GM23338 (cell line): ENCODE data around the gene PORCN. TPM values are rescaled to one million over a fixed set of nuclear protein-coding genes. Genes with fewer than 3 reads are reported as not detected.

ENCODE experiments used
- ATAC-seq: fragments of 200-7000 bp; cut with Tn5 transposase; 3 replicates; pipeline ENCODE4 v1.9.1; 2020
- DNase-seq: peaks from one replicate; pipeline ENCODE4 v3.0.0-alpha.2; 2015; ENCODE audit warnings: low spot score
- H2AFZ ChIP-seq: fragments of 200-600 bp; sonication (generic); 2 replicates; pipeline ENCODE4 v1.8.0; 2016; ENCODE audit warnings: antibody characterized with exemption, mild to moderate bottlenecking, moderate library complexity
- H3F3A ChIP-seq: fragments of 200-600 bp; sonication (generic); replicated peaks from 2 replicates; pipeline ENCODE4 v1.8.0; 2017; ENCODE audit warnings: antibody characterized with exemption, mixed run types, low read depth
- H3K27ac ChIP-seq: fragments of 200-600 bp; sonication (generic); 2 replicates; pipeline ENCODE4 v1.6.1; 2016; ENCODE audit warnings: low read depth
- H3K27me3 ChIP-seq: fragments of 200-600 bp; sonication (generic); 2 replicates; pipeline ENCODE4 v1.8.0; 2016; ENCODE audit warnings: mild to moderate bottlenecking, mixed run types, moderate library complexity; ENCODE audit not compliant: insufficient read depth
- H3K36me3 ChIP-seq: fragments of 200-600 bp; sonication (generic); 2 replicates; pipeline ENCODE4 v1.8.0; 2016; ENCODE audit warnings: mild to moderate bottlenecking; ENCODE audit not compliant: insufficient read depth
- H3K4me1 ChIP-seq: fragments of 200-600 bp; sonication (generic); 2 replicates; pipeline ENCODE4 v1.8.0; 2016; ENCODE audit warnings: mild to moderate bottlenecking, moderate library complexity; ENCODE audit not compliant: insufficient read depth
- H3K4me2 ChIP-seq: fragments of 200-600 bp; sonication (generic); 2 replicates; pipeline ENCODE4 v1.7.1; 2017; ENCODE audit warnings: mixed run types
- H3K4me3 ChIP-seq: fragments of 200-600 bp; sonication (generic); 2 replicates; pipeline ENCODE4 v1.6.1; 2016; ENCODE audit warnings: mixed run types
- H3K79me2 ChIP-seq: fragments of 200-600 bp; sonication (generic); replicated peaks from 2 replicates; pipeline ENCODE4 v1.8.0; 2017; ENCODE audit warnings: mild to moderate bottlenecking; ENCODE audit not compliant: insufficient read depth
- H3K9me2 ChIP-seq: fragments of 200-600 bp; sonication (generic); 2 replicates; pipeline ENCODE4 v1.8.0; 2017; ENCODE audit not compliant: insufficient read depth
- H4K20me1 ChIP-seq: fragments of 200-600 bp; sonication (generic); replicated peaks from 2 replicates; pipeline ENCODE4 v1.8.0; 2017; ENCODE audit warnings: mild to moderate bottlenecking; ENCODE audit not compliant: insufficient read depth
- H3K27ac Mint-ChIP-seq: 2 replicates; pipeline ENCODE4 v1.8.0; 2020; ENCODE audit warnings: inconsistent platforms, mild to moderate bottlenecking, moderate library complexity, mixed read lengths
- H3K27me3 Mint-ChIP-seq: 3 replicates; pipeline ENCODE4 v1.8.0; 2022; ENCODE audit warnings: low read depth, mild to moderate bottlenecking, moderate library complexity, mixed read lengths, inconsistent platforms; ENCODE audit not compliant: insufficient read depth, poor library complexity
- H3K36me3 Mint-ChIP-seq: 3 replicates; pipeline ENCODE4 v1.8.0; 2021; ENCODE audit warnings: low read depth, mild to moderate bottlenecking, inconsistent platforms, moderate library complexity, mixed read lengths
- H3K4me1 Mint-ChIP-seq: 3 replicates; pipeline ENCODE4 v1.8.0; 2020; ENCODE audit warnings: mild to moderate bottlenecking, inconsistent platforms, mixed read lengths
- H3K4me3 Mint-ChIP-seq: 3 replicates; pipeline ENCODE4 v1.8.0; 2021; ENCODE audit warnings: moderate library complexity, mild to moderate bottlenecking, inconsistent platforms, mixed read lengths
- H3K9me3 Mint-ChIP-seq: 3 replicates; pipeline ENCODE4 v1.8.0; 2020; ENCODE audit warnings: moderate library complexity, mild to moderate bottlenecking, inconsistent platforms, mixed read lengths
- CREB1 ChIP-seq: fragments of 250-450 bp; sonication (Bioruptor Pico); IDR thresholded peaks from 2 replicates; pipeline ENCODE4 v1.5.0; 2020; ENCODE audit warnings: low read depth, mild to moderate bottlenecking, moderate library complexity
- EZH2phosphoT487 ChIP-seq: fragments of 200-600 bp; sonication (generic); IDR thresholded peaks from one replicate; pipeline ENCODE4 v1.8.1; 2018; ENCODE audit warnings: antibody characterized with exemption; ENCODE audit not compliant: unreplicated experiment
- NANOG ChIP-seq: IDR thresholded peaks from 2 replicates; pipeline ENCODE4 v1.6.1; 2016; ENCODE audit warnings: antibody characterized with exemption, borderline replicate concordance
- POLR2AphosphoS5 ChIP-seq: IDR thresholded peaks from 2 replicates; pipeline ENCODE4 v1.6.1; 2016; ENCODE audit warnings: antibody characterized with exemption, low read depth
- STAT1 ChIP-seq: IDR thresholded peaks from one replicate; pipeline ENCODE4 v1.6.1; 2016; ENCODE audit warnings: antibody characterized with exemption; ENCODE audit not compliant: unreplicated experiment
- ZNF114 ChIP-seq: fragments of 250-450 bp; sonication (Bioruptor Pico); IDR thresholded peaks from 2 replicates; pipeline ENCODE4 v1.5.0; 2020; ENCODE audit warnings: mild to moderate bottlenecking, moderate library complexity
- ZNF331 ChIP-seq: fragments of 250-450 bp; sonication (Bioruptor Pico); IDR thresholded peaks from 2 replicates; pipeline ENCODE4 v1.5.0; 2020; ENCODE audit warnings: low read depth, mild to moderate bottlenecking, moderate library complexity
- polyA plus RNA-seq: library from polyadenylated mRNA; unstranded; fragments of >200 nt; fragmentation: Nextera tagmentation; extraction: Ambion mirVana; gene quantifications from 2 replicates; pipeline ENCODE4 v1.2.1, GENCODE V29; 2016
- total RNA-seq: library from RNA; depleted of rRNA; stranded (reverse); fragments of >200 nt; shearing (Covaris generic); gene quantifications from 2 replicates; pipeline ENCODE4 v1.2.3, GENCODE V29; 2014
- TF ChIP-seq, protein P1 (sequence below): IDR thresholded peaks from 2 replicates; pipeline ENCODE4 v1.6.1; 2016; ENCODE audit warnings: antibody characterized with exemption
- TF ChIP-seq, protein P2 (sequence below): fragments of 250-450 bp; sonication (Bioruptor Pico); IDR thresholded peaks from 2 replicates; pipeline ENCODE4 v1.5.0; 2020; ENCODE audit warnings: mild to moderate bottlenecking, moderate library complexity
- TF ChIP-seq, protein P3 (sequence below): IDR thresholded peaks from one replicate; pipeline ENCODE4 v1.6.1; 2018; ENCODE audit warnings: antibody characterized with exemption; ENCODE audit not compliant: unreplicated experiment
- TF ChIP-seq, protein P4 (sequence below), 2 experiments: fragments of 200-600 bp in 1 of 2; sonication (generic) in 1 of 2; conservative IDR thresholded peaks; 2 replicates each; pipeline versions ENCODE4 v1.5.1 to v1.6.1; 2016 to 2017; ENCODE audit warnings: antibody characterized with exemption in 2 of 2, low read depth in 2 of 2, mild to moderate bottlenecking in 2 of 2, moderate library complexity in 1 of 2

The PORCN gene
- total and polyA plus RNA-seq, 2 experiments from 2014 or later, result 19.4 to 28.5 TPM

DNA sequence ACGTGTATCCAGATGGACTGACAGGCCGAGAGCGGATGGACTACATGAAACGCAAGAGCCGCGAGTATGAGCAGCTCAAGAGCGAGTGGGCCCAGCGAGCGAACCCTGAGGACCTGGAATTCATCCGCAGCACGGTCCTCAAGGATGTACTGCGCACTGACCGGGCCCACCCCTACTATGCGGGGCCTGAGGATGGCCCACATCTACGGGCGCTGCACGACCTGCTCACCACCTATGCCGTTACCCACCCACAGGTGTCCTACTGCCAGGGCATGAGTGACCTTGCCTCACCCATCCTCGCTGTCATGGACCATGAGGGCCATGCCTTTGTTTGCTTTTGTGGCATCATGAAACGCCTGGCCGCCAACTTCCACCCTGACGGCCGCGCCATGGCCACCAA is 50.8 kb downstream of the PORCN start:
- Histone ChIP-seq H3K36me3 (no peaks in the 10 kb centered on the region), H3K4me1 (no peaks in the 10 kb centered on the region), H3K4me3 (no peak overlapping the region), H3F3A (no peaks in the 10 kb centered on the region), H3K79me2 (no peaks in the 10 kb centered on the region), H2AFZ (no peak overlapping the region), H3K27ac (no peak overlapping the region), H3K9me2 (no peaks in the 10 kb centered on the region), H3K4me2 (no peak overlapping the region), H3K27me3 (no peaks in the 10 kb centered on the region), H4K20me1 (no peaks in the 10 kb centered on the region)
- Mint-ChIP-seq H3K4me3 (no peak overlapping the region), H3K27me3 (no peaks in the 10 kb centered on the region), H3K36me3 (peaks cover 12% of the 10 kb centered on the region; the same call in 2 of the 3 replicates), H3K9me3 (no peaks in the 10 kb centered on the region), H3K27ac (no peak overlapping the region), H3K4me1 (peaks cover 3% of the 10 kb centered on the region; the same call in 1 of the 3 replicates)
- TF ChIP-seq, protein P1, sequence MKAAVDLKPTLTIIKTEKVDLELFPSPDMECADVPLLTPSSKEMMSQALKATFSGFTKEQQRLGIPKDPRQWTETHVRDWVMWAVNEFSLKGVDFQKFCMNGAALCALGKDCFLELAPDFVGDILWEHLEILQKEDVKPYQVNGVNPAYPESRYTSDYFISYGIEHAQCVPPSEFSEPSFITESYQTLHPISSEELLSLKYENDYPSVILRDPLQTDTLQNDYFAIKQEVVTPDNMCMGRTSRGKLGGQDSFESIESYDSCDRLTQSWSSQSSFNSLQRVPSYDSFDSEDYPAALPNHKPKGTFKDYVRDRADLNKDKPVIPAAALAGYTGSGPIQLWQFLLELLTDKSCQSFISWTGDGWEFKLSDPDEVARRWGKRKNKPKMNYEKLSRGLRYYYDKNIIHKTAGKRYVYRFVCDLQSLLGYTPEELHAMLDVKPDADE, result no peak
- TF ChIP-seq, protein P2, sequence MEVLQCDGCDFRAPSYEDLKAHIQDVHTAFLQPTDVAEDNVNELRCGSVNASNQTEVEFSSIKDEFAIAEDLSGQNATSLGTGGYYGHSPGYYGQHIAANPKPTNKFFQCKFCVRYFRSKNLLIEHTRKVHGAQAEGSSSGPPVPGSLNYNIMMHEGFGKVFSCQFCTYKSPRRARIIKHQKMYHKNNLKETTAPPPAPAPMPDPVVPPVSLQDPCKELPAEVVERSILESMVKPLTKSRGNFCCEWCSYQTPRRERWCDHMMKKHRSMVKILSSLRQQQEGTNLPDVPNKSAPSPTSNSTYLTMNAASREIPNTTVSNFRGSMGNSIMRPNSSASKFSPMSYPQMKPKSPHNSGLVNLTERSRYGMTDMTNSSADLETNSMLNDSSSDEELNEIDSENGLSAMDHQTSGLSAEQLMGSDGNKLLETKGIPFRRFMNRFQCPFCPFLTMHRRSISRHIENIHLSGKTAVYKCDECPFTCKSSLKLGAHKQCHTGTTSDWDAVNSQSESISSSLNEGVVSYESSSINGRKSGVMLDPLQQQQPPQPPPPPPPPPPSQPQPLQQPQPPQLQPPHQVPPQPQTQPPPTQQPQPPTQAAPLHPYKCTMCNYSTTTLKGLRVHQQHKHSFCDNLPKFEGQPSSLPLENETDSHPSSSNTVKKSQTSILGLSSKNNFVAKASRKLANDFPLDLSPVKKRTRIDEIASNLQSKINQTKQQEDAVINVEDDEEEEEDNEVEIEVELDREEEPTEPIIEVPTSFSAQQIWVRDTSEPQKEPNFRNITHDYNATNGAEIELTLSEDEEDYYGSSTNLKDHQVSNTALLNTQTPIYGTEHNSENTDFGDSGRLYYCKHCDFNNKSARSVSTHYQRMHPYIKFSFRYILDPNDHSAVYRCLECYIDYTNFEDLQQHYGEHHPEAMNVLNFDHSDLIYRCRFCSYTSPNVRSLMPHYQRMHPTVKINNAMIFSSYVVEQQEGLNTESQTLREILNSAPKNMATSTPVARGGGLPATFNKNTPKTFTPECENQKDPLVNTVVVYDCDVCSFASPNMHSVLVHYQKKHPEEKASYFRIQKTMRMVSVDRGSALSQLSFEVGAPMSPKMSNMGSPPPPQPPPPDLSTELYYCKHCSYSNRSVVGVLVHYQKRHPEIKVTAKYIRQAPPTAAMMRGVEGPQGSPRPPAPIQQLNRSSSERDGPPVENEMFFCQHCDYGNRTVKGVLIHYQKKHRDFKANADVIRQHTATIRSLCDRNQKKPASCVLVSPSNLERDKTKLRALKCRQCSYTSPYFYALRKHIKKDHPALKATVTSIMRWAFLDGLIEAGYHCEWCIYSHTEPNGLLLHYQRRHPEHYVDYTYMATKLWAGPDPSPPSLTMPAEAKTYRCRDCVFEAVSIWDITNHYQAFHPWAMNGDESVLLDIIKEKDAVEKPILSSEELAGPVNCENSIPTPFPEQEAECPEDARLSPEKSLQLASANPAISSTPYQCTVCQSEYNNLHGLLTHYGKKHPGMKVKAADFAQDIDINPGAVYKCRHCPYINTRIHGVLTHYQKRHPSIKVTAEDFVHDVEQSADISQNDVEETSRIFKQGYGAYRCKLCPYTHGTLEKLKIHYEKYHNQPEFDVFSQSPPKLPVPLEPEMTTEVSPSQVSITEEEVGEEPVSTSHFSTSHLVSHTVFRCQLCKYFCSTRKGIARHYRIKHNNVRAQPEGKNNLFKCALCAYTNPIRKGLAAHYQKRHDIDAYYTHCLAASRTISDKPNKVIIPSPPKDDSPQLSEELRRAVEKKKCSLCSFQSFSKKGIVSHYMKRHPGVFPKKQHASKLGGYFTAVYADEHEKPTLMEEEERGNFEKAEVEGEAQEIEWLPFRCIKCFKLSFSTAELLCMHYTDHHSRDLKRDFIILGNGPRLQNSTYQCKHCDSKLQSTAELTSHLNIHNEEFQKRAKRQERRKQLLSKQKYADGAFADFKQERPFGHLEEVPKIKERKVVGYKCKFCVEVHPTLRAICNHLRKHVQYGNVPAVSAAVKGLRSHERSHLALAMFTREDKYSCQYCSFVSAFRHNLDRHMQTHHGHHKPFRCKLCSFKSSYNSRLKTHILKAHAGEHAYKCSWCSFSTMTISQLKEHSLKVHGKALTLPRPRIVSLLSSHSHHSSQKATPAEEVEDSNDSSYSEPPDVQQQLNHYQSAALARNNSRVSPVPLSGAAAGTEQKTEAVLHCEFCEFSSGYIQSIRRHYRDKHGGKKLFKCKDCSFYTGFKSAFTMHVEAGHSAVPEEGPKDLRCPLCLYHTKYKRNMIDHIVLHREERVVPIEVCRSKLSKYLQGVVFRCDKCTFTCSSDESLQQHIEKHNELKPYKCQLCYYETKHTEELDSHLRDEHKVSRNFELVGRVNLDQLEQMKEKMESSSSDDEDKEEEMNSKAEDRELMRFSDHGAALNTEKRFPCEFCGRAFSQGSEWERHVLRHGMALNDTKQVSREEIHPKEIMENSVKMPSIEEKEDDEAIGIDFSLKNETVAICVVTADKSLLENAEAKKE, result no peak
- TF ChIP-seq NANOG (no peak), STAT1 (no peak), EZH2phosphoT487 (no peak), ZNF331 (CRISPR knock-in tag) (no peak), POLR2AphosphoS5 (no peak), CREB1 (CRISPR knock-in tag) (no peak), ZNF114 (no peak)
- TF ChIP-seq, protein P3, sequence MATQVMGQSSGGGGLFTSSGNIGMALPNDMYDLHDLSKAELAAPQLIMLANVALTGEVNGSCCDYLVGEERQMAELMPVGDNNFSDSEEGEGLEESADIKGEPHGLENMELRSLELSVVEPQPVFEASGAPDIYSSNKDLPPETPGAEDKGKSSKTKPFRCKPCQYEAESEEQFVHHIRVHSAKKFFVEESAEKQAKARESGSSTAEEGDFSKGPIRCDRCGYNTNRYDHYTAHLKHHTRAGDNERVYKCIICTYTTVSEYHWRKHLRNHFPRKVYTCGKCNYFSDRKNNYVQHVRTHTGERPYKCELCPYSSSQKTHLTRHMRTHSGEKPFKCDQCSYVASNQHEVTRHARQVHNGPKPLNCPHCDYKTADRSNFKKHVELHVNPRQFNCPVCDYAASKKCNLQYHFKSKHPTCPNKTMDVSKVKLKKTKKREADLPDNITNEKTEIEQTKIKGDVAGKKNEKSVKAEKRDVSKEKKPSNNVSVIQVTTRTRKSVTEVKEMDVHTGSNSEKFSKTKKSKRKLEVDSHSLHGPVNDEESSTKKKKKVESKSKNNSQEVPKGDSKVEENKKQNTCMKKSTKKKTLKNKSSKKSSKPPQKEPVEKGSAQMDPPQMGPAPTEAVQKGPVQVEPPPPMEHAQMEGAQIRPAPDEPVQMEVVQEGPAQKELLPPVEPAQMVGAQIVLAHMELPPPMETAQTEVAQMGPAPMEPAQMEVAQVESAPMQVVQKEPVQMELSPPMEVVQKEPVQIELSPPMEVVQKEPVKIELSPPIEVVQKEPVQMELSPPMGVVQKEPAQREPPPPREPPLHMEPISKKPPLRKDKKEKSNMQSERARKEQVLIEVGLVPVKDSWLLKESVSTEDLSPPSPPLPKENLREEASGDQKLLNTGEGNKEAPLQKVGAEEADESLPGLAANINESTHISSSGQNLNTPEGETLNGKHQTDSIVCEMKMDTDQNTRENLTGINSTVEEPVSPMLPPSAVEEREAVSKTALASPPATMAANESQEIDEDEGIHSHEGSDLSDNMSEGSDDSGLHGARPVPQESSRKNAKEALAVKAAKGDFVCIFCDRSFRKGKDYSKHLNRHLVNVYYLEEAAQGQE, result no peak
- TF ChIP-seq, protein P4, sequence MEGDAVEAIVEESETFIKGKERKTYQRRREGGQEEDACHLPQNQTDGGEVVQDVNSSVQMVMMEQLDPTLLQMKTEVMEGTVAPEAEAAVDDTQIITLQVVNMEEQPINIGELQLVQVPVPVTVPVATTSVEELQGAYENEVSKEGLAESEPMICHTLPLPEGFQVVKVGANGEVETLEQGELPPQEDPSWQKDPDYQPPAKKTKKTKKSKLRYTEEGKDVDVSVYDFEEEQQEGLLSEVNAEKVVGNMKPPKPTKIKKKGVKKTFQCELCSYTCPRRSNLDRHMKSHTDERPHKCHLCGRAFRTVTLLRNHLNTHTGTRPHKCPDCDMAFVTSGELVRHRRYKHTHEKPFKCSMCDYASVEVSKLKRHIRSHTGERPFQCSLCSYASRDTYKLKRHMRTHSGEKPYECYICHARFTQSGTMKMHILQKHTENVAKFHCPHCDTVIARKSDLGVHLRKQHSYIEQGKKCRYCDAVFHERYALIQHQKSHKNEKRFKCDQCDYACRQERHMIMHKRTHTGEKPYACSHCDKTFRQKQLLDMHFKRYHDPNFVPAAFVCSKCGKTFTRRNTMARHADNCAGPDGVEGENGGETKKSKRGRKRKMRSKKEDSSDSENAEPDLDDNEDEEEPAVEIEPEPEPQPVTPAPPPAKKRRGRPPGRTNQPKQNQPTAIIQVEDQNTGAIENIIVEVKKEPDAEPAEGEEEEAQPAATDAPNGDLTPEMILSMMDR (conservative IDR thresholded peaks at IDR 0.05; ENCODE audit: low read depth in 2 of 2), result no peak
- DNase-seq (no peak), ATAC-seq (no peak)
